H1 (cell line): ENCODE results near the gene MAGOHB. TPM values are rescaled to one million over a fixed set of nuclear protein-coding genes. Genes with fewer than 3 reads are reported as not detected.

Experiments
- CTCF ChIA-PET: fragments of 300-600 bp; sonication (Branson Sonifier 250); formaldehyde crosslinking; loops from one replicate; lab custom pipeline; 2021; ENCODE audit not compliant: partially characterized antibody; lab: Charles Lee
- POLR2A ChIA-PET: fragments of 300-600 bp; sonication (Branson Sonifier 250); formaldehyde crosslinking; loops from one replicate; lab custom pipeline; 2021; ENCODE audit warnings: inconsistent platforms; ENCODE audit not compliant: partially characterized antibody; lab: Charles Lee
- DNase-seq, 2 experiments: peaks; one replicate each; pipeline versions ENCODE4 v3.0.0 to v3.0.0-alpha.2; 2010 to 2022; ENCODE audit warnings: low spot score in 2 of 2, low read depth in 1 of 2, mixed read lengths in 1 of 2
- FAIRE-seq: peaks from 2 replicates; lab custom pipeline; 2011; peaks lifted over from hg19 to GRCh38; lab: Jason Lieb, UNC
- H2AFZ ChIP-seq: 2 replicates; pipeline ENCODE4 v1.8.1; 2012; ENCODE audit warnings: low read length, inconsistent platforms
- H2AK5ac ChIP-seq: 2 replicates; pipeline ENCODE4 v1.6.1; 2013; ENCODE audit warnings: low read depth, low read length
- H2BK120ac ChIP-seq: replicated peaks from 2 replicates; pipeline ENCODE3; 2013; ENCODE audit warnings: low read depth, low read length, inconsistent platforms
- H2BK12ac ChIP-seq: 2 replicates; pipeline ENCODE4 v1.6.1; 2013; ENCODE audit warnings: low read depth, low read length
- H2BK15ac ChIP-seq: 2 replicates; pipeline ENCODE4 v1.6.1; 2013; ENCODE audit warnings: low read length
- H2BK20ac ChIP-seq: 2 replicates; pipeline ENCODE4 v1.6.1; 2013; ENCODE audit warnings: low read length
- H2BK5ac ChIP-seq: 2 replicates; pipeline ENCODE4 v1.6.1; 2013; ENCODE audit warnings: low read depth, low read length
- H3K14ac ChIP-seq: 2 replicates; pipeline ENCODE4 v1.6.1; 2013; ENCODE audit warnings: inconsistent platforms; ENCODE audit not compliant: insufficient read length
- H3K18ac ChIP-seq: 2 replicates; pipeline ENCODE4 v1.6.1; 2013; ENCODE audit warnings: low read length; ENCODE audit errors: extremely low read depth
- H3K23ac ChIP-seq: 2 replicates; pipeline ENCODE4 v1.6.1; 2013; ENCODE audit warnings: inconsistent platforms; ENCODE audit not compliant: insufficient read length
- H3K23me2 ChIP-seq: 2 replicates; pipeline ENCODE4 v1.6.1; 2013; ENCODE audit warnings: low read depth, low read length
- H3K27ac ChIP-seq: 2 replicates; pipeline ENCODE4 v1.6.1; 2011; ENCODE audit warnings: low read depth, low read length, inconsistent platforms
- H3K27me3 ChIP-seq, 4 experiments: replicated peaks in 1 of 4; 1 replicate in 1 of 4; 2 replicates in 3 of 4; pipeline versions ENCODE4 v1.6.1 to v1.8.1; 2011 to 2013; ENCODE audit warnings: low read length in 3 of 4, mild to moderate bottlenecking in 3 of 4, inconsistent platforms in 2 of 4, mixed read lengths in 2 of 4, moderate library complexity in 1 of 4; ENCODE audit not compliant: control insufficient read depth in 3 of 4, insufficient read depth in 3 of 4; ENCODE audit errors: extremely low read depth in 1 of 4
- H3K36me3 ChIP-seq, 4 experiments: 2 replicates each; pipeline versions ENCODE4 v1.6.1 to v1.8.1; 2011 to 2013; ENCODE audit warnings: mild to moderate bottlenecking in 4 of 4, low read length in 3 of 4, moderate library complexity in 2 of 4, control low read depth in 1 of 4, inconsistent platforms in 1 of 4; ENCODE audit not compliant: insufficient read depth in 4 of 4, control insufficient read depth in 2 of 4
- H3K4ac ChIP-seq: replicated peaks from 2 replicates; pipeline ENCODE3; 2013; ENCODE audit warnings: low read length, low read depth, mixed read lengths, inconsistent platforms; ENCODE audit not compliant: insufficient read length
- H3K4me1 ChIP-seq, 4 experiments: replicated peaks in 1 of 4; 1 replicate in 1 of 4; 2 replicates in 3 of 4; pipeline versions ENCODE4 v1.6.1 to v1.8.1; 2011 to 2013; ENCODE audit warnings: low read length in 3 of 4, inconsistent platforms in 2 of 4, mixed read lengths in 1 of 4; ENCODE audit not compliant: insufficient read depth in 4 of 4, control insufficient read depth in 3 of 4
- H3K4me2 ChIP-seq, 2 experiments: 2 replicates each; pipeline versions ENCODE4 v1.6.1 to v1.8.1; 2011 to 2013; ENCODE audit warnings: low read depth in 2 of 2, low read length in 2 of 2, control low read depth in 1 of 2, inconsistent platforms in 1 of 2, mild to moderate bottlenecking in 1 of 2; ENCODE audit not compliant: insufficient read depth in 1 of 2
- H3K4me3 ChIP-seq, 4 experiments: fragments of 200-600, 300-600 bp in 1 of 4; sonication (generic), shearing (Covaris generic), sonication (Bioruptor Twin) in 1 of 4; 2 replicates each; pipeline versions ENCODE4 v1.5.1 to v1.8.1; 2011 to 2016; ENCODE audit warnings: low read length in 4 of 4, low read depth in 3 of 4, control low read depth in 2 of 4, inconsistent platforms in 2 of 4, mild to moderate bottlenecking in 2 of 4, mixed read lengths in 1 of 4, moderate library complexity in 1 of 4; ENCODE audit not compliant: insufficient read depth in 2 of 4; ENCODE audit errors: extremely low read depth in 1 of 4
- H3K56ac ChIP-seq: replicated peaks from 2 replicates; pipeline ENCODE3; 2013; ENCODE audit warnings: low read depth, mild to moderate bottlenecking, mixed read lengths, low read length, inconsistent platforms; ENCODE audit not compliant: insufficient read length
- H3K79me1 ChIP-seq: 2 replicates; pipeline ENCODE4 v1.6.1; 2013; ENCODE audit warnings: low read depth, low read length, control low read depth
- H3K79me2 ChIP-seq, 2 experiments: 2 replicates each; pipeline versions ENCODE4 v1.6.1 to v1.8.1; 2012 to 2013; ENCODE audit warnings: low read length in 2 of 2, mild to moderate bottlenecking in 2 of 2, inconsistent platforms in 1 of 2; ENCODE audit not compliant: insufficient read depth in 2 of 2, control insufficient read depth in 1 of 2
- H3K9ac ChIP-seq, 4 experiments: replicated peaks in 1 of 4; 1 replicate in 1 of 4; 2 replicates in 3 of 4; pipeline versions ENCODE4 v1.6.1 to v1.8.1; 2011 to 2013; ENCODE audit warnings: low read depth in 3 of 4, low read length in 3 of 4, control low read depth in 2 of 4, mild to moderate bottlenecking in 2 of 4, moderate library complexity in 2 of 4, inconsistent platforms in 1 of 4; ENCODE audit errors: extremely low read depth in 1 of 4
- H3K9me3 ChIP-seq, 2 experiments: 2 replicates each; pipeline versions ENCODE4 v1.6.1 to v1.8.1; 2012 to 2013; ENCODE audit warnings: mild to moderate bottlenecking in 2 of 2, moderate library complexity in 2 of 2, control low read depth in 1 of 2, inconsistent platforms in 1 of 2, low read depth in 1 of 2, low read length in 1 of 2, mixed read lengths in 1 of 2; ENCODE audit not compliant: insufficient read depth in 2 of 2
- H4K20me1 ChIP-seq, 2 experiments: replicated peaks in 1 of 2; 2 replicates each; pipeline versions ENCODE3 to v1.8.1; 2011 to 2013; ENCODE audit warnings: inconsistent platforms in 2 of 2, low read length in 2 of 2, mild to moderate bottlenecking in 1 of 2; ENCODE audit not compliant: insufficient read depth in 2 of 2, control insufficient read depth in 1 of 2
- H4K5ac ChIP-seq: 2 replicates; pipeline ENCODE4 v1.6.1; 2013; ENCODE audit warnings: low read length, low read depth, mixed read lengths, inconsistent platforms; ENCODE audit not compliant: insufficient read length
- H4K8ac ChIP-seq: 2 replicates; pipeline ENCODE4 v1.8.0; 2013; ENCODE audit warnings: mild to moderate bottlenecking, moderate library complexity, low read length, inconsistent platforms; ENCODE audit not compliant: insufficient read depth; ENCODE audit errors: extremely low read depth
- H4K91ac ChIP-seq: replicated peaks from 2 replicates; pipeline ENCODE3; 2013; ENCODE audit warnings: low read length, mixed read lengths, inconsistent platforms; ENCODE audit not compliant: insufficient read length
- CBX5 ChIP-seq: fragments of 300-800, 300-1000 bp; sonication (generic); IDR thresholded peaks from 2 replicates; pipeline ENCODE4 v1.7.1; 2016; ENCODE audit warnings: antibody characterized with exemption, low read length, low read depth
- CTBP2 ChIP-seq: IDR thresholded peaks from 2 replicates; pipeline ENCODE4 v1.7.0; 2011; ENCODE audit warnings: borderline replicate concordance, mild to moderate bottlenecking, moderate library complexity, mixed read lengths, low read length; ENCODE audit not compliant: insufficient read depth, insufficient read length
- POU5F1 ChIP-seq: IDR thresholded peaks from 2 replicates; pipeline ENCODE4 v1.6.1; 2011; ENCODE audit warnings: low read depth, mild to moderate bottlenecking, low read length, moderate library complexity
- SIN3A ChIP-seq, 2 experiments: IDR thresholded peaks in 1 of 2; conservative IDR thresholded peaks in 1 of 2; 2 replicates each; pipeline ENCODE4 v1.6.1; 2011 to 2012; ENCODE audit warnings: low read length in 2 of 2, improper control_type of control experiment in 1 of 2, low read depth in 1 of 2, mild to moderate bottlenecking in 1 of 2
- TCF12 ChIP-seq: IDR thresholded peaks from 2 replicates; pipeline ENCODE4 v1.6.1; 2011; ENCODE audit warnings: low read depth, mild to moderate bottlenecking, low read length
- WGBS, 2 experiments: shearing (Covaris generic) in 1 of 2; methylation state at CpG; one replicate each; pipeline versions ENCODE4 v1.1.6 to v1.1.7; 2013 to 2015; ENCODE audit warnings: low lambda C conversion rate in 2 of 2, mixed read lengths in 2 of 2, inconsistent platforms in 1 of 2, low coverage in 1 of 2, missing lambda C conversion rate in 1 of 2; ENCODE audit not compliant: insufficient replicate concordance in 2 of 2, insufficient coverage in 1 of 2, insufficient read length in 1 of 2; ENCODE audit errors: extremely low coverage in 1 of 2, missing lambda C conversion rate in 1 of 2; 5-methylcytosine and 5-hydroxymethylcytosine counted together
- polyA plus RNA-seq, 7 experiments: library from polyadenylated mRNA; depleted of rRNA in 3 of 7; stranded (reverse) in 5 of 7; unstranded in 2 of 7; fragments of >200 nt in 5 of 7; fragments of 200-250 nt in 2 of 7; gene quantifications; 1 replicate in 5 of 7; 2 replicates in 1 of 7; 4 replicates in 1 of 7; pipeline versions ENCODE4 v1.2.1 to v1.2.3, GENCODE V29; 2011 to 2013; ENCODE audit warnings: missing spikeins in 2 of 7, mixed read lengths in 2 of 7
- total RNA-seq: library from RNA; stranded (reverse); fragmentation: NEBNext Ultra II Directional; extraction: Animal tissue kit (Norgen Biotek cat#: 25700); gene quantifications from 2 replicates; pipeline ENCODE4 v1.2.1, GENCODE V29; 2021

MAGOHB gene
- total and polyA plus RNA-seq, 2 of the 8 experiments (the other 6 are each of a cell fraction or from before 2014, with no cell fraction given): 21.5 to 53.7 TPM

DNA sequence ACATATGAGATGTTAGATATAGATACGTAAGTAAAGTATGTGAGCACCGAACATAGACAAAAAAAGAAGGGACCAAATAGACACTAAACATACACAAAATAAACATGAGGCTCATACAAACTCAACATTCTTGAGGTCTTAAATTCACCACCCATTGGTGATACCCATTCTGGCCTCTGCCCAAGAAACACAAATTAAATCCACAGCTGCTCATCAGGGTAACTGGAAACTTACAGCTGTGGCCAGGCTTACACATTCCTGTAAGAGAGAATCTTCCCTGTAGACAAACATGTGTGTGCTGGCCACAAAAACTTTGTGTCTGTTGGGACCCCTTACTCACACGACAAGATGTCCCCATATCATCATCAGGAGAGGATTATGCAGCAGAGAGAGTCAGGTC is 22.4 kb downstream of the MAGOHB start:
- no peaks in the 10 kb centered on the region for H3K4me1 ChIP-seq
- no peaks in the 10 kb centered on the region for H3K23me2 ChIP-seq
- H3K18ac ChIP-seq: no peak overlapping the region
- no peak overlapping the region for H4K5ac ChIP-seq
- H2AK5ac ChIP-seq: no peak overlapping the region
- WGBS, 2 experiments: 92 to 100% methylated on average over 1 to 3 of the region's 3 CpGs
- H2BK5ac ChIP-seq: no peak overlapping the region
- FAIRE-seq (no peak), DNase-seq (no peak)
- H3K79me2 ChIP-seq: no peaks in the 10 kb centered on the region
- H3K4ac ChIP-seq: no peak overlapping the region
- no peak overlapping the region for H3K14ac ChIP-seq
- no peak overlapping the region for H2BK12ac ChIP-seq
- ChIA-PET CTCF (interaction anchor here (1.7 kb wide), 1 partner anchor 225 kb away, joined by 3 read pairs; no protein-coding TSS in a partner anchor), POLR2A (no interaction called here)
- no peak overlapping the region for H2BK120ac ChIP-seq
- H3K36me3 ChIP-seq: peaks cover 0 to 5% (median under 1%) of the 10 kb centered on the region in 4 experiments; a peak in 3 of 8 replicates
- no peaks in the 10 kb centered on the region for H4K20me1 ChIP-seq
- no peak overlapping the region for H4K8ac ChIP-seq
- H2AFZ ChIP-seq: no peak overlapping the region
- no peak overlapping the region for H3K27ac ChIP-seq
- no peak overlapping the region for H3K4me2 ChIP-seq
- H3K9me3 ChIP-seq: no peaks in the 10 kb centered on the region
- H2BK20ac ChIP-seq: no peak overlapping the region
- no peak overlapping the region for H3K9ac ChIP-seq
- no peaks in the 10 kb centered on the region for H3K27me3 ChIP-seq
- no peak overlapping the region for H3K23ac ChIP-seq
- H4K91ac ChIP-seq: no peak overlapping the region
- H2BK15ac ChIP-seq: no peak overlapping the region
- no peak overlapping the region for H3K56ac ChIP-seq
- no peak overlapping the region for H3K4me3 ChIP-seq
- TF ChIP-seq TCF12: no peak
- TF ChIP-seq CTBP2: no peak
- TF ChIP-seq POU5F1: no peak
- no peak for TF ChIP-seq CBX5
- no peak for TF ChIP-seq SIN3A (conservative IDR thresholded peaks at IDR 0.05 in 1 of 2, IDR thresholded peaks at IDR 0.05 in 1 of 2; ENCODE audit: low read depth in 1 of 2, low read length in 2 of 2)
- H3K79me1 ChIP-seq: no peaks in the 10 kb centered on the region
